NCI-H69 (cell line): ENCODE measurements around the gene SPSB3.
"Not testable (repeated sequence)": the region's sequence is repeated elsewhere in the genome, so short reads cannot be mapped to it uniquely, and the experiment has no call there.

Source experiments
- DNase-seq: peaks from one replicate; lab custom pipeline; 2025; lab: John Stamatoyannopoulos, UW

Gene SPSB3

DNA sequence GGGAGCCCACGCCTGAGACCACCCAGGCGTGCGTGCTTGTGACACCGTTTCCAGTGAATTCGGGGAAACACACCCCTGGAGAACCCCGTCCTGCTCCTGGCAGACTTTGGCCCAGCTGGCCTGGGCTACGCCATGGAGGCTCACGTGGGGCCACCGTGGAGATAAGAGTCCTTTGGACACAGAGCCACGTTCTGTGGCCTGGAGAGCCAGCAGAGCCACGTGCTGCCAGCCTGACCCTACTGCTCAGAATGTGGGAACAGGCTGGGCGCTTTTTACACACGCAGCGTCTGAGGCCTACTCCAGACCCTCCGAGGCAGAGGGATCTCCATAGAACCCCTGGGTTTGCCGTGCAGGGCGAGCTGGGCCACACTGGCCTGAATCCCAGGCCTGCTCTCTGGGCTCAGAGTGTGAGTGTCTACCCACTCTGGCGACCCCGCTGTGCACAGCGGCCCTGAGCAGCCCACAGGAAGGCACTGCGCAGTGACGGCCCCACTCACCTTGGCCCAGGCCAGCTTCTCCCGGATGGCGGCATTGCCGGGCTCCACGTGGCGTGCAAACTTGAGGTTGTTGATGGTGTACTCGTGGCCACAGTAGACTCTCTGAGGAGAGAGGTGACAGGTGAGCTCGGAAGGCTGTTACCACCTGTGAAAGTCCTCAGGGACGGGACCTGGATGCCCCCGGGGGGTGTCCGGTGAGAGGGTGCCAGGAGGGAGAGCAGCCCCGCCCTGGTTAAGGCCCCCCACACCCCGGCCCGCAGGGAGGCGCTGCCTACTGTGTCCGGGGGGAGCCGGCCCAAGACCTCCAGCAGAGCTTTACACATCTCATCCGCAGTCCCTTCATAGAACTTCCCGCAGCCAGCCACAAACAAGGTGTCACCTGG lies 34.3 kb upstream of the SPSB3 start:
- no peak for DNase-seq

DNA sequence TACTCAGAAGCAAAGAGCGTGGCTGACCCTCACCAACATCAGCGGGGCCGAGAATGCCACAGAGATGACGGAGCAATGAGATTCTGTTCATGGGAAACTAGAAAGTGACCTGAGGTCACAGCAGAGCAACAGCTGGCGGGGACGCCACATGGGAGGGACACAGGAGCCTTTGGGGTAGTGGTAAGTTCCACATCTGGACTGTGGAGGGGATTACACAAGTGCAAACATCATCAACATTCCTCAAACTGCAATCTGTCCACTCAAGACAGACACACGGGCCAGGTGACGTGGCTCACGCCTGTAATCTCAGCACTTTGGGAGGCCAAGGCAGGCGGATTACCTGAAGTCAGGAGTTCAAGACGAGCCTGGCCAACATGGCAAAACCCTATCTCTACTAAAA lies 33.1 kb upstream of the SPSB3 start:
- DNase-seq = no peak

DNA sequence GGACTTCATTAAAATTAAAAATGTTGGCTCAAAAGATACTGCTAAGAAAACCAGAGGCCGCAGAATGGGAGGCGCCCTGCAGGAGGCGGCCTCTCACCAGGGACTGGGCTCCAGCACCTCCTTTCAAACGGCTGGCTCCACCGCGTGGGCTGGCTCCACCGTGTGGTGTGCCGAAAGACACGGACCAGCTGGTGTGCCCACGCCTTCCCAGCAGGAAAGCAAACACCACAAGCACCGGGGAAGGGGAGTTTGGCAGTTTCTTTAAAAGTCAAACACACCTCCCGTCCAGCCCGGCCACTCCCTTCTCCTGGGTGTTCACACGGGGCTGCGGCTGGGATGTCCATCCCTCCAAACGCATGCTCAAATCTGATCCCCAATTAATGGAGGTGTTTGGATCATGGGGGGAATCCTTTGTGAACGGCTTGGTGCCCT lies 30.4 kb upstream of the SPSB3 start:
- DNase-seq = peak; percentile 99

DNA sequence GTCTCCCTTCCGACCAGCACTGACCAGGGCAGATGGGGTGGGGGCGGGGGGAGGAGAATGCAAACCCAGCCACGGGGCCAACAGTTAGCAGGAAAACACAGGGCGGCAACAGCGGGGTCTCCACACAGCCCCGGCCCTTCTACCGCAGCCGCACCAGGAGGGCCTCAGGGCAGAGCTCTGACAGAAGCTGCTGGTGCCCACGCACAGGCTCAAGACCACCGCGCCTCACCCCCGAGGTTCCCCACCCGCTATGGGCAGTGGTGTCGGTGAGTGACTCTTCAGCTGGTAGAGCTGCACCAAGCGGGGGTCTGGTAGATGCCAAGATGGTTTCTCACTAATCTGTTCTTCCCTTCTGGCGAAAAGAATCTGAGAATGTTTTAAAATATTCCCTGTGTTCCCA lies 28.2 kb upstream of the SPSB3 start:
- DNase-seq = no peak

DNA sequence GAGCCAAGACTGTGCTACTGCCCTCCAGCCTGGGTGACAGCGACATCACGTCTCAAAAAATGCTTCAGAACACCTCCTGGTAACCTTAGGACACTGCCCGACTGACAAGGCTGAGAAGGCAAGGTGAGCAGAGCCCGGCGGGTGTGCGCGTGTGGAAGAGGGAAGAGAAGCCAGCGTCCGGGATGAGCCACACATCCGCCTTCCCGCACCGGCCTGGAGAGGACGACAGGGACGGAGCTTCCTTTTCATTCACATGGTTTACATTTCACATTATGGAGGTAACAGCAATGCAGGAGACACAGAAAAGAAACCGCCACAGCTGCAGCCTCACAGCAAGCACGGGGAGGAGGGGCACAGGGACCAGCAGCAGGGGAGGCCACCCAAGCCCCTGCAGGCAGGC lies 27.7 kb upstream of the SPSB3 start:
- DNase-seq = no peak

DNA sequence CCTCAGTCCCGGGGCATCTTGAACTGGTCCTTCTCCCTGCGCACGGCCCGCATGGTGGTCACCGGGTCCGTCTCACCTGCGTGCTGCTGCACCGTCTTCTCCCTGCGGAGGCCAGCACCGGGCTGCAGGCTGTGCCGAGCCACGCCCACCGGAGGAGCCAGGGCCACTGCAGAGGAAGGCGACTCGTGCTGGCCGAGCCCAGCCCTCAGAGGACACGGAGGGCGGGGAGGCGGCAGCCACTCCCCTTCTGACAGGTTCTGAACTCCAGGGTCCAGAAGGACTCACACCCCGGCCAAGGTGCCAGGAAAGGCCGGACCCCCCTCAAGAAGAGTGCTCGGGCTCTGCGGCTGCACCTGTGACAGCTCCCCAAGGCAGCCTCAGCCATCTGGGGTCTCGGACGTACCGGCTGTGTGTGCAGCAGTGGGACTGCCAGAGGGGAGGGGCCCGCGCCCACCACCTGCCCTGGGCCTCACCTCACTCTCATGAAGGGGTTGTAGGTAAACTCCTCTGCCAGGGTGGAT lies 27.0 kb upstream of the SPSB3 start:
- DNase-seq = no peak

DNA sequence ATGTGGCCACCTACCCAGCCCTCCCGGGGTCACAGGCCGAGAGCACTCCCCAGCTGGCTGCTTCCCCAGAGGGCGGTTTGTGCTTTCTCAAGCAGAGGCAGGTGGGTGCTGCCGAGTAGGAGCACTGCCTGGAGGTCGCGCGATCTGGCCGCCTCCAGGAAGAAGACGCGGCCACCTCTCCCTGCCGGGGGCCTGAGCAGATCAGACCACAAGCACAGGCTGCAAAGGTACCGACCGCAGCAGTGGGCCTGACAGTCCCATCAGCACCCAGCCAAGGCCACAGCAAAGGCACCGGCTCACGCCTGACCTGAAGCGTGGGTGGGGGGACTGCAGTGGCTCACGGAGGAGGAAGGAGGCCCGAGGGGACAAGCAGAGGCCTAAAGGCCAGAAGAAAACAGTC lies 26.3 kb upstream of the SPSB3 start:
- no peak for DNase-seq

DNA sequence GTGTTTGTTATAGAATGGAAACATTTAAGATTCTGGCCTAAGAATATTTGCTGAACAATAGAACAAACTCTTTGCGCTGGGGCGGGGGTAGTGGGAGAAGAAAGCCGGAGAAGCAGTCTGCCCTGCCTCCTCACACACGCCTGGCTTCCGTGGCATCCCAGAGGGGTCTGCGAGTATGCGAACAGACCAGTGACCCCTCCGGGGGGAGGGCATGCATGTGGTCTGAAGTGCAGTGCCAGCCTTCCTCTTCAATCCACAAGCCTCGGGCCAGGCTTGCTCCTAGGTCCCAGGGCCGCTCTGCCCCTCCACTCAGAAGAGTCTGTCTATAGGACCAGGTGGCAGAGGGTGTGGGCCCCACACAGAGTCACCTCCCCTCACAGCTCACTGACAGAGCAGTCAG lies 25.3 kb upstream of the SPSB3 start:
- no peak for DNase-seq

DNA sequence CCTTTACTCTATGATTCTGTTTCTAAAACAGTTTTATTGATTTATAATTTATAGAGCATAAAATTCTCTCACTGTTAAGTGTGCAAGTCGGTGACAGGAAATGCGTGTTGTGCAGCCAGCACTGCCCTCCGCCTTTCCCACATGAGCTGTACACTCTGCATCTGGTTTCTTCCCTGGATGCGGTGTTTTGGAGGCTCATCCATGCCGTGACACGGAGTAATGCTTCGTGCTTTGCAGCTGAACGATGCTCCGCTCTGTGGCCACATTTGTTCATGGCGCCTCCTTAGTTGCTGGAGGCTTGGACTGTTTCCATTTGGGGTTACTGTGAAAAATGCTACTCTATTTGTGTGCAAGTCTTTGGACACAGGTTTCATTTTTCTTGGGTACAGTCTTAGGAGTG lies 18.3 kb upstream of the SPSB3 start:
- DNase-seq = no peak

DNA sequence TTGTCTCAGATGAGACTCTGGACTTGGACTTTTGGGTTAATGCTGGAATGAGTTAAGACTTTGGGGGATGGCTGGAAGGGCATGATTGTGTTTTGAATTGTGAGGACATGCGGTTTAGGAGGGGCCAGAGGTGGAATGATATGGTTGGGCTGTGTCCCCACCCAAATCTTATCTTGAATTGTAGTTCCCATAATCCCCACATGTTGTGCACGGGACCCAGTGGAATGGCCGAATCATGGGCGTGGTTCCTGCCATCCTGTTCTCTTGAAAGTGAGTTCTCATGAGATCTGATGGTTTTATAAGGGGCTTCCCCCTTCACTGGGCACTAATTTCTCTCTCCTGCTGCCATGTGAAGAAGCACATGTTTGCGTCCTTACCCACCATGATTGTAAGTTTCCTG lies 16.9 kb upstream of the SPSB3 start:
- not testable (repeated sequence) for DNase-seq

DNA sequence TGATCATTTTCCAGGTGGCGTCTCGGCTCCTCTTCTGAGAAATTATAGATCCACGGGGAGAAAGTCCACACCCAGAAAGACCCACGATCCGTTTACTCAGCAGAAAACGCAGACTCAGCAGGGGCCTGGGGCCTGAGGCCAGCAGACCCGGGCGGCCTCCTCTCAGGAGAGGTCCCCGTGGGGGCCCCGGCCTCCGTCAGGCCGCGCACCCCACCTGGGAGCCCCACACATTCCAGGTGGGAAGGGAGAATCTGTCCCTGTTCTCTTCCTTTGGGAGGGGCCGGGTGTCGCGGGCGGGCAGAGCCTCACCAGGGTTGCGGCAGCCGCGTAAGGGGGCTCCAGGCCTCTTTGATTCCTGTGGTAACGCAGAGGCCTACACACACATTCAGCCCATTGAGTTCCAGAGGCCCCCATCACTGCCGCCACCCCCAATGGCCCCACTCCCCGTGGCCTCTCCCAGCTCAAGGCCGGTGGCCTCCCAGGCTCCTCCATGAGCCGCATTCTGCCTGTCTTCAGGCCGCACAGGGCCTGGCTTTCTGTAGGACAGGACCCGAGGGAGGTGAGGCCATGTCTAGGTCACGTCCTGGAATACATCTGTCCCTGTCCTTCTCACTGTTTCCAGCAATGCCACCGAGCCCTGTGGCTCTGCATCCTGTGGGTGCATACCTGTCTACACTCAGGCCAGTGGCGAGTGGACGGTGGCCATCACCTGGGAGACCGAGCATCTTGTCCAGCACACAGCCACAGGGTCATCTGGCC lies 12.7 kb upstream of the SPSB3 start:
- no peak for DNase-seq

DNA sequence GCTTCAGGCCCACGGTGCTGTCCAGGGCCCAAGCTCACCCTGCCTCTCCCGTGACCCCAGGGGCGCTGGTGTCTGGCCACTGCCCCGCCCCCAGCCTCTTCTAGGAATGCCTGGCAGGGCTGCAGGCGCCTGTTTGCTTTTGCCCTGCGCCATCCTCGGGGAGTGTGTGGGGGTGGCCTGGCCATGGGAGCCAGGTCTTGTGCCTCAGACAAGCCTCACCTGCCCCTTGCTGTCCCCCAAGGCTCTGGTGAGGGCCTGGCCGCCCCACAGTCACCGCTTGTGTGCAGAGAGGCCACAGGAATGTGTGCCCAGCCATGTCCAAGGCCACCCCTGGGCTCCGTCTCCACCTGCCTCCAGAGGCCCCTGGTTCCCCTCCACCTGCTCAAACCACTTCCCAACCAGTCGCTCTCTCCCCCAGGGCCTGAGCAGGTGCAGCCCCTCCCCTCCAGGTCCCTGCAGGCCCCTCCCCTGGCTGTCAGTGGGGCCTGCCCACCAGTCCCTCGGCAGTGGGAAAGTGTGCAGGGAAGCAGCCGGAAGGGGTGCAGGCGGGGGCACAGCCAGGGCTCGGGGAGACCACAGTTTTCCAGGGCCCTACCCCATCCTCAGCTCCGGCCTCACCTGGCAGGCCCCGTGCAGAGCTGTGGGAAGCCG lies 12.0 kb upstream of the SPSB3 start:
- no peak for DNase-seq

DNA sequence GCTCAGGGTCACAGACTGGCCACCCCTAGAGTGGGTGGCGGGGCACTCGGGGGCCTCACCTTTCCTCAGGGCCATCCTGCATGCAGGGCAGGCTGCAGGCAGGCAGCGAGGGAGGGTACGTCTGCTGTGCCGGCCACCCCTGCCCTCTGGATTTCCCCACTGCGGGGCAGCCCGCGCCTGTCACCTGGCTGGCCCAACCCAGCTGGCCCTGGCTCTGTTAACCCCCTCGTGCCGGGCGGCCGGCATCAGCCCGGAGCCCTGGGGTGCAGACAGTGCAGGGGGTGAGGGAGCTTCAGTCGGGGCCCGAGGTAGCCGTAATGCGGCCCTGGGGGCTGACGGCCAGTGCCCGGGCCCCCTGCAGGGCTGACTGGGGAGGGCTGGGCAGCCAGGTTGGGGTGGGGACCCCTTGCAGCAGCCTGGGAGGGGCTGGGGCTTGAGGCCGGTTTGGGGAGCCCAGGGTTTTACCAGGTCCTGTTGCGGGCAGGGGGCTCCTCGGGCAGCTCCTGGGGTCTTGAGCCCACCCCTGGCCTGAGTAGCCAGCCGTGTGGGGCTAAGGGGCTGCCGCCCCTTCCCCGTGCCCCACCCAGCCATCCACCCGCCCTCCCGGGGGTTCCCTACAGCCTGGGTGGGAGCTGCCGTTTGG lies 11.3 kb upstream of the SPSB3 start, which contains the start of gene IGFALS:
TSS of gene IGFALS (minus strand) at position 128 of the 643 bp plus-strand sequence. CDS start at position 75, 53 bp downstream.
- no peak for DNase-seq

DNA sequence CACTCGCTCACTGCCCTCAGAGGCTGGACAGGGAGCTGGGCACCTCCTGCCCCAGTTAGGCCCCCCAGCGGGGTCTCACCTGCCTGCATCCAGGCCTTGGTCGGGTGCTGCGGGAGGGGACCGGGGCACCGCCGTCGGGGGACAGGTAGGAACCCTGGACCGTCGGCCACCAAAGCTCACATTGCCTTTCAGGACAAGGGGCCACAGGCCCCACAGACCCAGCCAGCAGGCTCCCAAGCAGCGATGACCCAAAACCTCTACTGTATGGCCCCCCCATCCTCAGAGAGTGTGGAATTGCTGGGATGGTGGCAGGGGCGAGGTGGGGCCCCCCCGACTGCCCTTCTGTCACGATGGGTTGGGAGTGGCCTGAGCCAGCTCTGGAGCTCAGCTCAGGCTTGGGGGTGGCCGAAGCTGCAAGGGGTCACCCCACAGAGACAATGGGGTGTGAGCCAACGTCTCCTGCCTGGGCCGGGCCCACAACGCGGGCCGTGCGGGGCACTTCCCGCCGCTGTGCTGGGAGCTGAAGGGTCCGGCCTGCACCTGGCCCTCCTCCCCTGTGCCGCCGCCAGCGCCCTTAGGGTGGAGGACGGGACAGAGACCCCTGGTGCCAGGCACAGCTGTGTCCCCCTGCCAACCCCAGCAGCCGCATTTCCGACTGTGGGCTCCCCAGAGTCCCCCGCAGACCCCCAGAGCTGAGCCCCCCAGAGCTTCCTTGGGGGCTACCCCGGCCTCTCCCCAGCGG lies 10.6 kb upstream of the SPSB3 start:
- DNase-seq = no peak

DNA sequence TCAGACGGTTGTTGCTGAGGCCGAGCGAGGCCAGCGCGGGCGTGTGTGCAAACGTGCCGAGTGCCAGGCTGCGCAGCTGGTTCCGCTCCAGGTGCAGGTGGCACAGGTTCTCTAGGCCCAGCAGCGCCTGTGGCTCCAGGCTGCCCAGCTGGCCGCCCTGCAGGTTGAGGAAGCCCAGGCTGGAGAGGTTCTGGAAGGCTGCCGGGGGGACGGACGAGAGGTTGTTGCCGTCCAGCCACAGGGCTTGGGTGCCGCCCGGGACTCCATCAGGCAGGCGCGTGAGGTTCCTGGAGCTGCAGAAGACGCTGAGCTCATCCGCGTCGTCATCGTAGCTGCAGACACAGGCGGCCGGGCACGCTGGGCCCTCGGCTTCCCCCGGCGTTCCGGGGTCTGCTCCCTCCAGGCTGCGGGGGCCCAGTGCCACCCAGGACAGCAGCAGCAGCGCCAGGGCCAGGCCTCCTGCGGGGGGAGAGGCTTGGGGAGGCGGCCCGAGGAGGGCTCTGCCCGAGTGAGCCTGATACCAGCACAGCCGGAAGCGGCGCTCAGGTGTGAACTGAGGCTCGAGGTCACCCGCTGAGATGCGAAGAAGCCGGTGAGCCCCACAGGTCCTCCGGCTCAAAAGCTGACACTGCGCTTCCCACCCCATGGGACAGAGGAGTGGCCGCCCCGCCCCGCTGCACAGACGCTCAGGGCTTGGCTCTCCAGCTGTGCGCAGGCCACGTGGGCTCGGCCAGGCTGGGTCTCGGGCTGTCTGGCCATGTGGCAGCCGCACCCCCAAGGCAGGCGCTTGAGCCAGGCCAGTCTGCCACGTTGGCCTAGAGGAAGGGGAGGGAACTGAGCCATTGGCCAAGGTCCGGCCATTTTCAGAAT lies 9.8 kb upstream of the SPSB3 start:
- DNase-seq = no peak

DNA sequence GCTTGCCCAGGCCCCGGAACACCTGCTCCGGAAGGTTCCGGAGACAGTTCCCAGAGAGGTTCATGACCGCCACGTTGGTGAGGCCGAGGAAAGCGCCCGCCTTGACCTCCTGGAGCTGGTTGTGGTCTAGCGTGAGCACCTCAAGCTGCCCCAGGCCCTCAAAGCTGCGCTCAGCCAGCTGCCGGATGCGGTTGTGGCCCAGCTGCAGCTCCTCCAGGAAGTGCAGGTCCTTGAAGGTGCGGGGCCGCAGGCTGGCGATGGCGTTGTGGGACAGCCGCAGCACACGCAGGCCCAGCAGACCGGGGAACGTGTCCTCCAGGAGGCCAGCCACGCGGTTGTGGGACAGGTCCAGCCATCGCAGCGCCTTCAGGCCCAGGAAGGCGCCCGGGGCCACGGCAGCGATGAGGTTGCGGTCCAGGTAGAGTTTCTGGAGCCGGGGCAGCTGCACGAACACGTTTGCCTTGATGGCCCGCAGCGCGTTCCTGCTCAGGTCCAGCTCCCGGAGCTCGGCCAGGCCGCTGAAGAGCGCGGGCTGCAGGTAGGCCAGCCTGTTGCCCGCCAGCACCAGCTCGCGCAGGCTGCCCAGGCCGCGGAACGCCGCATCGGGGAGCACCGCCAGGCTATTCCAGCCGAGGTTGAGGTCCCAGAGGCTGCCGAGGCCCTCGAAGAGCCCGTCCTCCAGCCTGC lies 9.0 kb upstream of the SPSB3 start:
- DNase-seq = no peak

DNA sequence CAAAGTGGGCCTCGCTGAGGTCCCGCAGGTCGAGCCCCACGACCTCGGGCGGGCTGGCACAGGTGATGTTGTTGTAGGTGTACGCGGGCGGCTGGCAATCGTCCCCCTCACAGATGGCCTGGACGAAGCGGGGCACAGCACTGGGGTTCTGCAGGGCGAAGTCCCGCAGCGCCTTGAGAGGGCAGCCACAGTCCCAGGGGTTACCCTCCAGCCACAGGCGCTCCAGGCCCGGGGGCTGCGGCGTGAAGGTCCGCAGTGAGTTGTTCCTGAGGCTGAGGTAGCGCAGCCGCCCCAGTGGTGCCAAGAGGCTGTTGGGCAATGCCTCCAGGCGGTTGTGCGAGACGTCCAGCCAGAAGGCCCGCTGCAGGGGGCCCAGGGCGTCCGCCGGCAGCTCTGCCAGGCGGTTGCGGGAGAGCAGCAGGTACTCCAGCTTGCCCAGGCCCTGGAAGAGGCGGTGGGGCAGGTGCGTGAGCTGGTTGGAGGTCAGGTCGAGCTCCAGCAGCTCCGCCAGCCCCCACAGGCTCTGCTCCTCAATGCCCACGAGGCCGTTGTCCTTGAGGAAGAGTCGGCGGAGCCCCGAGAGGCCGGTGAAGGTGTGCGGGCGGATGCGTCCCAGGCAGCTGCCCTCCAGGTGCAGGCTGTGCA lies 8.4 kb upstream of the SPSB3 start:
- DNase-seq = no peak

DNA sequence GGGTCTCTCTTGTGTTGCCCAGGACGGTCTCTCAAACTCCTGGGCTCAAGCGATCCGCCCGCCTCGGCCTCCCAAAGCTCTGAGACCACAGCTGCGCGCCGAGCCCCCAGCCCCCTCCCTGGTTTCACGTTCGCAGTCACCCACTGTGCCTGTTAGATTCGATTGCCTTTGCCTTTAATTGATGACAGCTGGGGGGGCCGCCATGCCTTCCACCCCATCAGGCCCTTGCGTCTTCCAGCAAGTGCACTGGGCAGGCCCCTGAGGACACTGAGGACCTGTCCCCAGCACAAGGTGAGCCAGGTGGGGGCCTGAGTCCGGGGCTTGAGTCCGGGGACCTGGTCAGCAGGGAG lies 7.9 kb upstream of the SPSB3 start:
- no peak for DNase-seq

DNA sequence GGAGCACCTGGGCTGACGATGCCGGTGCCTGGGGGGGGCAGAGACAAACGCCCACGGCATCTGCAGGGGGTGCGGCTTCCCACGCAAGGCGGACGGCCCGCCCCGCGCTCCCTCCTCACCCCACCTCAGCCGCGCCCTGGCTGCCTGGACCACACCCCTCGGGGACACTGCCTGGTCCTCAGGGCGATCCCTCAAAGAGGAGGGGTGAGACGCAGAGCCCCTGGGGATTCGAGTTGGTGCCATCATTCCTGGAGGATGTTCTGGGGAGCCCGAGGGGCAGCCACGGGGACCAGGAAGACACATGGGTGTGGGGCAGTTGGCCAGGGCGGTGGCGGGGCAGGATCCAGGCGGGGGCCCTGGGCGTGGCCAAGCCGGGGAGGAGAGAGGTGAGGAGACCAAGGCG lies 7.3 kb upstream of the SPSB3 start:
- DNase-seq = no peak
